Measurements from ENCODE around the gene GDPD3. TPM values are rescaled to one million over a fixed set of nuclear protein-coding genes. Genes with fewer than 3 reads are reported as not detected.

Gene GDPD3
- total and polyA plus RNA-seq, 2 of the 13 experiments (the other 11 are each of a cell fraction or from before 2014, with no cell fraction given), result 18.7 to 20.6 TPM

DNA sequence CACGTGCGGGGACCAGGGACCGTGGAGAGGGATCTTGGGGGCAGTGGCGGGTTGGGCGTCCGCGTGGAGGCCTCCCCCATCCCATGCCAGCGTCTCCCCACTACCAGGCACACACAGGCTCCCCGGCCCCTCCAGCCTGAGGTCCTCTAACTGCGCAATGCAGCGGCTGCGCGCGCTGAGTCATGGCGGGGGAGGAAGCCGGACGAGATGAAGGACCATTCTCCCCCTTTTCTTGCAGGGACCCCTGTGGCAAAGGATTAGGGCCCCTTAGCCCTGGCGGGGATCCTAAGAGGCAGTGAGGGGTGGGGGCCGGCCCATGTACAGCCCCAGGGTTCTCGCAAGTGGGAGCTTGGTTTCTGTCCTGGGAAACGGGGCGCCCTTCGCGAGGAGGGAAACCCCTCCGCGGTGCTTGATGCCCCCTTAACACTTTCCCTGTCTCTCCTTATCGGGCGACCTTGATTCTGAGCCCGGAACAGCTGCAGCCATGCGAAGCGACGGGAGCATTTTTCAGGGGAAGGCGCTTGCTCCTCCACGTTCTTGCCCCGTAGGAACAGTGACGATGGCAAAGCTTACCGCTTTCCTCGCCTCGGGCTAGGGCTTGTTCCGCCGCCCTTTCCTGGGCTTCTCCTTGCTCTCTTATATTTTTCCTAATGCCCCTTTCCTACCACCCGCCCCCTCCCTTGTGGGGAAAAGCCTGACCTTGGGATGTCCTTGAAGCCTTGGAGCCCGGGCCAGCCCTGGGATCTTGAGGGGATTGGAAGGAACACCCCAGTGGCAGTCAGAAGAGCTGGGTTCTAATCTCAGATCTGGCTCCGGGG lies 47.2 kb downstream of the GDPD3 start (continued):
- TF ChIP-seq, protein P1, sequence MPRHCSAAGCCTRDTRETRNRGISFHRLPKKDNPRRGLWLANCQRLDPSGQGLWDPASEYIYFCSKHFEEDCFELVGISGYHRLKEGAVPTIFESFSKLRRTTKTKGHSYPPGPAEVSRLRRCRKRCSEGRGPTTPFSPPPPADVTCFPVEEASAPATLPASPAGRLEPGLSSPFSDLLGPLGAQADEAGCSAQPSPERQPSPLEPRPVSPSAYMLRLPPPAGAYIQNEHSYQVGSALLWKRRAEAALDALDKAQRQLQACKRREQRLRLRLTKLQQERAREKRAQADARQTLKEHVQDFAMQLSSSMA (CRISPR knock-in tag; IDR thresholded peaks at IDR 0.05), result no peak
- no peak for TF ChIP-seq ZNF383 (CRISPR knock-in tag; IDR thresholded peaks at IDR 0.05; ENCODE audit: borderline replicate concordance)
- TF ChIP-seq SCMH1 (CRISPR knock-in tag; IDR thresholded peaks at IDR 0.05; ENCODE audit: borderline replicate concordance), result no peak
- TF ChIP-seq, protein P2, sequence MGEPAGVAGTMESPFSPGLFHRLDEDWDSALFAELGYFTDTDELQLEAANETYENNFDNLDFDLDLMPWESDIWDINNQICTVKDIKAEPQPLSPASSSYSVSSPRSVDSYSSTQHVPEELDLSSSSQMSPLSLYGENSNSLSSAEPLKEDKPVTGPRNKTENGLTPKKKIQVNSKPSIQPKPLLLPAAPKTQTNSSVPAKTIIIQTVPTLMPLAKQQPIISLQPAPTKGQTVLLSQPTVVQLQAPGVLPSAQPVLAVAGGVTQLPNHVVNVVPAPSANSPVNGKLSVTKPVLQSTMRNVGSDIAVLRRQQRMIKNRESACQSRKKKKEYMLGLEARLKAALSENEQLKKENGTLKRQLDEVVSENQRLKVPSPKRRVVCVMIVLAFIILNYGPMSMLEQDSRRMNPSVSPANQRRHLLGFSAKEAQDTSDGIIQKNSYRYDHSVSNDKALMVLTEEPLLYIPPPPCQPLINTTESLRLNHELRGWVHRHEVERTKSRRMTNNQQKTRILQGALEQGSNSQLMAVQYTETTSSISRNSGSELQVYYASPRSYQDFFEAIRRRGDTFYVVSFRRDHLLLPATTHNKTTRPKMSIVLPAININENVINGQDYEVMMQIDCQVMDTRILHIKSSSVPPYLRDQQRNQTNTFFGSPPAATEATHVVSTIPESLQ (CRISPR knock-in tag; conservative IDR thresholded peaks at IDR 0.05), result no peak
- no peak for TF ChIP-seq KLF13 (CRISPR knock-in tag; IDR thresholded peaks at IDR 0.05)
- TF ChIP-seq ZNF790 (CRISPR knock-in tag; IDR thresholded peaks at IDR 0.05; ENCODE audit: borderline replicate concordance), result peak; percentile 82
- no peak for TF ChIP-seq NKX3-1 (CRISPR knock-in tag; IDR thresholded peaks at IDR 0.05)
- TF ChIP-seq TAF15 (IDR thresholded peaks at IDR 0.05; ENCODE audit: low read depth, low read length, poor library complexity, severe bottlenecking), result no peak
- TF ChIP-seq, protein P3, sequence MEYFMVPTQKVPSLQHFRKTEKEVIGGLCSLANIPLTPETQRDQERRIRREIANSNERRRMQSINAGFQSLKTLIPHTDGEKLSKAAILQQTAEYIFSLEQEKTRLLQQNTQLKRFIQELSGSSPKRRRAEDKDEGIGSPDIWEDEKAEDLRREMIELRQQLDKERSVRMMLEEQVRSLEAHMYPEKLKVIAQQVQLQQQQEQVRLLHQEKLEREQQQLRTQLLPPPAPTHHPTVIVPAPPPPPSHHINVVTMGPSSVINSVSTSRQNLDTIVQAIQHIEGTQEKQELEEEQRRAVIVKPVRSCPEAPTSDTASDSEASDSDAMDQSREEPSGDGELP (IDR thresholded peaks at IDR 0.05; ENCODE audit: borderline replicate concordance, low read depth), result 0 out of 2 replicates have a peak, but pooled peaks have one; percentile 3
- TF ChIP-seq, protein P4, sequence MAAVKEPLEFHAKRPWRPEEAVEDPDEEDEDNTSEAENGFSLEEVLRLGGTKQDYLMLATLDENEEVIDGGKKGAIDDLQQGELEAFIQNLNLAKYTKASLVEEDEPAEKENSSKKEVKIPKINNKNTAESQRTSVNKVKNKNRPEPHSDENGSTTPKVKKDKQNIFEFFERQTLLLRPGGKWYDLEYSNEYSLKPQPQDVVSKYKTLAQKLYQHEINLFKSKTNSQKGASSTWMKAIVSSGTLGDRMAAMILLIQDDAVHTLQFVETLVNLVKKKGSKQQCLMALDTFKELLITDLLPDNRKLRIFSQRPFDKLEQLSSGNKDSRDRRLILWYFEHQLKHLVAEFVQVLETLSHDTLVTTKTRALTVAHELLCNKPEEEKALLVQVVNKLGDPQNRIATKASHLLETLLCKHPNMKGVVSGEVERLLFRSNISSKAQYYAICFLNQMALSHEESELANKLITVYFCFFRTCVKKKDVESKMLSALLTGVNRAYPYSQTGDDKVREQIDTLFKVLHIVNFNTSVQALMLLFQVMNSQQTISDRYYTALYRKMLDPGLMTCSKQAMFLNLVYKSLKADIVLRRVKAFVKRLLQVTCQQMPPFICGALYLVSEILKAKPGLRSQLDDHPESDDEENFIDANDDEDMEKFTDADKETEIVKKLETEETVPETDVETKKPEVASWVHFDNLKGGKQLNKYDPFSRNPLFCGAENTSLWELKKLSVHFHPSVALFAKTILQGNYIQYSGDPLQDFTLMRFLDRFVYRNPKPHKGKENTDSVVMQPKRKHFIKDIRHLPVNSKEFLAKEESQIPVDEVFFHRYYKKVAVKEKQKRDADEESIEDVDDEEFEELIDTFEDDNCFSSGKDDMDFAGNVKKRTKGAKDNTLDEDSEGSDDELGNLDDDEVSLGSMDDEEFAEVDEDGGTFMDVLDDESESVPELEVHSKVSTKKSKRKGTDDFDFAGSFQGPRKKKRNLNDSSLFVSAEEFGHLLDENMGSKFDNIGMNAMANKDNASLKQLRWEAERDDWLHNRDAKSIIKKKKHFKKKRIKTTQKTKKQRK (IDR thresholded peaks at IDR 0.05; ENCODE audit: low read length), result no peak
- TF ChIP-seq, protein P5, sequence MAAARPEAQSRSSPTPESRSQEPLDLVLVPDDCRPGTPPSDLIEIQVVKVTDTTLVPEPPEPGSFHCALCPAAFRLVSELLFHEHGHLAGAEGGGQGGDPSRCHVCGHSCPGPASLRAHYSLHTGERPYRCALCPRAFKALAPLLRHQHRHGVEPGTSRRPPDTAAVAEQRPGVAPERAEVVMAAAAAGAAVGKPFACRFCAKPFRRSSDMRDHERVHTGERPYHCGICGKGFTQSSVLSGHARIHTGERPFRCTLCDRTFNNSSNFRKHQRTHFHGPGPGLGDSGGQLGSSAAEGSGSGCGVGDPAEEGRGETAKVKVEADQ (CRISPR knock-in tag; IDR thresholded peaks at IDR 0.05; ENCODE audit: borderline replicate concordance), result peak; percentile 29; the same call in 1 of the 2 replicates
- TF ChIP-seq ZNF530 (CRISPR knock-in tag; IDR thresholded peaks at IDR 0.05; ENCODE audit: low read depth), result 0 out of 2 replicates have a peak, but pooled peaks have one; percentile 27
- no peak for TF ChIP-seq CBX1 (IDR thresholded peaks at IDR 0.05; ENCODE audit: low read depth)
- peak; percentile 77; the same call in 1 of the 2 replicates for TF ChIP-seq WIZ (CRISPR knock-in tag; IDR thresholded peaks at IDR 0.05)
- TF ChIP-seq, protein P6, sequence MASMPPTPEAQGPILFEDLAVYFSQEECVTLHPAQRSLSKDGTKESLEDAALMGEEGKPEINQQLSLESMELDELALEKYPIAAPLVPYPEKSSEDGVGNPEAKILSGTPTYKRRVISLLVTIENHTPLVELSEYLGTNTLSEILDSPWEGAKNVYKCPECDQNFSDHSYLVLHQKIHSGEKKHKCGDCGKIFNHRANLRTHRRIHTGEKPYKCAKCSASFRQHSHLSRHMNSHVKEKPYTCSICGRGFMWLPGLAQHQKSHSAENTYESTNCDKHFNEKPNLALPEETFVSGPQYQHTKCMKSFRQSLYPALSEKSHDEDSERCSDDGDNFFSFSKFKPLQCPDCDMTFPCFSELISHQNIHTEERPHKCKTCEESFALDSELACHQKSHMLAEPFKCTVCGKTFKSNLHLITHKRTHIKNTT (CRISPR knock-in tag; IDR thresholded peaks at IDR 0.05), result no peak
- no peak; the same call in 1 of the 2 replicates for TF ChIP-seq ZNF121 (CRISPR knock-in tag; IDR thresholded peaks at IDR 0.05)

Measured in HepG2 (cell line).